Neural crest cell (in vitro differentiated cells): ENCODE measurements around the gene SMO. TPM values are rescaled to one million over a fixed set of nuclear protein-coding genes. Genes with fewer than 3 reads are reported as not detected.

Source experiments
- DNase-seq: peaks from one replicate; pipeline ENCODE4 v3.0.0; 2021; ENCODE audit warnings: low read depth, mixed read lengths, low spot score
- H3K27ac Mint-ChIP-seq: one replicate; pipeline ENCODE4 v1.8.0; 2021; ENCODE audit warnings: mild to moderate bottlenecking, mixed read lengths; ENCODE audit not compliant: unreplicated experiment
- H3K27me3 Mint-ChIP-seq: 2 replicates; pipeline ENCODE4 v1.8.0; 2021; ENCODE audit warnings: low read depth, mild to moderate bottlenecking, mixed read lengths
- H3K36me3 Mint-ChIP-seq: 2 replicates; pipeline ENCODE4 v1.8.0; 2021; ENCODE audit warnings: low read depth, mild to moderate bottlenecking, mixed read lengths
- H3K4me1 Mint-ChIP-seq: 2 replicates; pipeline ENCODE4 v1.8.0; 2021; ENCODE audit warnings: mixed read lengths
- H3K4me3 Mint-ChIP-seq: one replicate; pipeline ENCODE4 v1.8.0; 2021; ENCODE audit warnings: mild to moderate bottlenecking, mixed read lengths
- H3K9me3 Mint-ChIP-seq: 2 replicates; pipeline ENCODE4 v1.8.0; 2021; ENCODE audit warnings: mixed read lengths
- total RNA-seq: library from RNA; stranded (reverse); gene quantifications from 2 replicates; pipeline ENCODE4 v1.2.1, GENCODE V29; 2021
- TF ChIP-seq, protein P1 (sequence below): fragments of 200-600 bp; sonication (generic); conservative IDR thresholded peaks from 2 replicates; pipeline ENCODE4 v1.5.0; 2021; ENCODE audit warnings: antibody characterized with exemption, mild to moderate bottlenecking

SMO gene
- total RNA-seq, 1 donor from 2014 or later, result 119 TPM

DNA sequence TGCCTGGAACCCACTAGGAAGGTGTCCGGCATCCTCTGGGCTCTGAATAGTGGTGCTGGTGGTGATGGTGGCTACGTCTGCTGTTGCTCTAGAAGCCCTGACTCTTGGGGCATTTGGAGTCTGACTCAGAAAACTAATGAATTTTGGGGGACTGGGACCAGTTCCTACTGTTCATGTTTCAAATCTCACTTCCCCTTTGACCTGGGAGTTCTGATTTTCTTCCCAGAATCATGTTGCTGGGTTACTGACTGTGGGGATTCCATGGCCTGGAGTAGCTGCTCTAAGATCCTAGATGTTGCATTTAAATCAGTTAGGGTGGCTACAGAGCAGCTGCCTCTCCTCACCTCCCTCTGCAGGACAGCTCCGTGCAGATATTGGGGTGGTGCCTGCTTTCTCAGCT, 40.7 kb upstream of the SMO start:
- TF ChIP-seq, protein P1, sequence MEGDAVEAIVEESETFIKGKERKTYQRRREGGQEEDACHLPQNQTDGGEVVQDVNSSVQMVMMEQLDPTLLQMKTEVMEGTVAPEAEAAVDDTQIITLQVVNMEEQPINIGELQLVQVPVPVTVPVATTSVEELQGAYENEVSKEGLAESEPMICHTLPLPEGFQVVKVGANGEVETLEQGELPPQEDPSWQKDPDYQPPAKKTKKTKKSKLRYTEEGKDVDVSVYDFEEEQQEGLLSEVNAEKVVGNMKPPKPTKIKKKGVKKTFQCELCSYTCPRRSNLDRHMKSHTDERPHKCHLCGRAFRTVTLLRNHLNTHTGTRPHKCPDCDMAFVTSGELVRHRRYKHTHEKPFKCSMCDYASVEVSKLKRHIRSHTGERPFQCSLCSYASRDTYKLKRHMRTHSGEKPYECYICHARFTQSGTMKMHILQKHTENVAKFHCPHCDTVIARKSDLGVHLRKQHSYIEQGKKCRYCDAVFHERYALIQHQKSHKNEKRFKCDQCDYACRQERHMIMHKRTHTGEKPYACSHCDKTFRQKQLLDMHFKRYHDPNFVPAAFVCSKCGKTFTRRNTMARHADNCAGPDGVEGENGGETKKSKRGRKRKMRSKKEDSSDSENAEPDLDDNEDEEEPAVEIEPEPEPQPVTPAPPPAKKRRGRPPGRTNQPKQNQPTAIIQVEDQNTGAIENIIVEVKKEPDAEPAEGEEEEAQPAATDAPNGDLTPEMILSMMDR, result no peak
- H3K4me3 Mint-ChIP-seq, result peak overlapping the region; percentile 39

DNA sequence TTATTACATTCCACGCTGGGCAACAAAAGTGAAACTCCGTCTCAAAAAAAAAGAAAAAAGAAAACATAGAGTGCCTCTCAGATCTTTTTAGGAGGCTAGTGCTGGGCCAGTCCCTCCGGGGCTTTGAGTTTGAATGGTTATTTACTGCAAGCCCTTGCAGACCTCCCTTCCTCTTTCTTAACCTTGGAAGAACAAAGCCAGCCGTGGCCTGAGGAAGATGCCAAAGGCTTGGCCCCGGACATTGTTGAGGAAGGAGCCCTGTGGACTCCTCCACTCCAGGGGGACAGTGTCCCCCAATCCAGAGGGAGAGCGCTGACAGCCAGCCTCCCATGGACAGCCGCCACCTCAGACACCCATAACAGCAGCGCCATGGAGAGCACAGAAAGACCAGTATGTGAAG, 38.9 kb upstream of the SMO start:
- H3K27ac Mint-ChIP-seq, result no peak overlapping the region
- DNase-seq, result no peak
- H3K27me3 Mint-ChIP-seq, result peaks cover 25% of the 10 kb centered on the region
- H3K4me1 Mint-ChIP-seq, result no peaks in the 10 kb centered on the region
- H3K36me3 Mint-ChIP-seq, result no peaks in the 10 kb centered on the region
- no peak overlapping the region for H3K4me3 Mint-ChIP-seq
- no peaks in the 10 kb centered on the region for H3K9me3 Mint-ChIP-seq
- TF ChIP-seq, protein P1, result no peak

More for the DNA sequence above, 40.7 kb upstream of the SMO start:
- Mint-ChIP-seq H3K36me3 (no peaks in the 10 kb centered on the region), H3K27ac (no peak overlapping the region), H3K27me3 (peaks cover 43% of the 10 kb centered on the region), H3K9me3 (no peaks in the 10 kb centered on the region), H3K4me1 (peaks cover 7% of the 10 kb centered on the region)
- DNase-seq, result no peak

DNA sequence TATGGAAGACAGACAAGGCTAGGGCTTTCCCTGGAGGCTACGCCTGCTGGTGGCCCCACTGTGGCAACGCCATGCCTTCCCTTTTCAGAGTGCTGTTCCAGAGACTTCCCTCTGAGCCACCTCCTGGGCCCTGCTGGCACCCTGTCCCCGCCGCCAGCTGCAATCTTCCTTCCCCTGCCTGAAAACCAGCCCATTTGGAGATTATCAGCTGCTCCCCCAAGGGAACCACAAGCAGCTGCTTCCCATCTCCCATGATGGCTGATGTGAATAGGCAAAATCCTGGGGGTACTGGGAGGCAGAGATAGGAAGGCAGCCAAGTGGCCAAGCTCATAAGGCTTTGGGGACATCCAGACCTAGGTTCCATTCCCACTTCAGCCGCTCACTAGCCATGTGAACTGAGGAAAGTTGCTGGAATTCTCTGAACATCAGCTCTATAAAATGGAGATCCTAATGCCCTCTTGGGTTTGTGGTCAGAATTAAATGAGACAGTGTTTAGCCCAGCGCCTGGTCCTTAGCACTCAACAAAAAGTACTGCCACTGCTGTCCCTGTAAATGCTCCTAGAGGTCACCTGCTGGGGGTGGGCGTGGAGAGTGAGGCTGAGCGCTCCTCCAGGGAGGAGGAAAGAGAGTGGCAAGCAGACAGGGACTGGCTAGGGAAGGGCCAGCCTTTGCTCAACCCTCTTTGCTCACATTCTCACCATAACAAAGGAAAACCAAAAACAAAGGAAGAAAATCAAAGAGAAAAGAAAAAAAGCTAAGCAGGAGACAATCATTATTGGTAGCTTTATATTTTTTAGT, 38.0 kb upstream of the SMO start:
- Mint-ChIP-seq H3K4me1 (no peaks in the 10 kb centered on the region), H3K27ac (no peak overlapping the region), H3K36me3 (no peaks in the 10 kb centered on the region), H3K4me3 (no peak overlapping the region), H3K27me3 (peaks cover 22% of the 10 kb centered on the region), H3K9me3 (no peaks in the 10 kb centered on the region)
- TF ChIP-seq, protein P1, result no peak
- no peak for DNase-seq

DNA sequence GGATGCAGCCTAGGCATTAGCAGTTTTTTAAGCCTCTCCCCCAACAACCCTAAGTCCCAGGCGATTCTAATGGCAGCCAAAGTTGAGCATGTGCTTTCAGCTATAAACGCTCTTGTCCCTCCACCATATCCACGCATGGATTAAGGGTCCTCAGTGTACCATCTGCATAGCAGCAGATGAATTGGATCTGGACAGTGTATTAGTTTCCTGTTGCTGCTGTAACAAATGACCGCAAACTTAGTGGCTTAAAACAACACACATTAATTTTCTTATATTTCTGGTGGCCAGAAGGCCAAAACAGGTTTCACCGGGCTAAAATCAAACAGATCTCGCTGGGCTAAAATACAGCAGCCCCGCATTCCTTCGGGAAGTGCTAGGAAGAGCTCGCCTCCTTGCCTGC, 30.8 kb upstream of the SMO start:
- no peak for DNase-seq
- TF ChIP-seq, protein P1, result no peak
- Mint-ChIP-seq H3K27me3 (no peaks in the 10 kb centered on the region), H3K36me3 (no peaks in the 10 kb centered on the region), H3K4me3 (no peak overlapping the region), H3K9me3 (no peaks in the 10 kb centered on the region), H3K27ac (no peak overlapping the region), H3K4me1 (peaks cover 12% of the 10 kb centered on the region)

DNA sequence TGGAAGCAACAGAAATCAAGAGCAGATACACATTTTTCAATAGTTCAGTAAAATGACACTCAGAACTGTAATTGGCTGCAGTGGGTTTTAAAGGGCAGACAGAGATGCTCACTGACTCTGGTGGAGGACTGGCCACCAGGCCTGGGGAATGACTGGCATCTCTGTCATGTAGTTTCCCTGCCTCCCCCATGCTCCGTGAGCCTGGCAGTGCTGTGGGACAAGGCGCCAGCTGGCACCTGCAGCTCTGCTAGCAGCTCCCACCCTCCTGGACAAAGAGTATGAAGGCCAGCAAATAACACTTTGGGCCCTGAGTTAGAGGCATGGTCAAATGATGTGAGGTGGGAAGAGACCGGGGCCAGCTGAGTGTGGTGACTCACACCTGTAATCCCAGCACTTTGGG, 28.9 kb upstream of the SMO start:
- no peak overlapping the region for H3K4me3 Mint-ChIP-seq
- H3K9me3 Mint-ChIP-seq, result no peaks in the 10 kb centered on the region
- H3K27me3 Mint-ChIP-seq, result no peaks in the 10 kb centered on the region
- no peak for DNase-seq
- H3K27ac Mint-ChIP-seq, result no peak overlapping the region
- TF ChIP-seq, protein P1, result no peak
- H3K36me3 Mint-ChIP-seq, result no peaks in the 10 kb centered on the region
- peaks cover 12% of the 10 kb centered on the region for H3K4me1 Mint-ChIP-seq
